ENCODE results near the gene ANKHD1. TPM values are rescaled to one million over a fixed set of nuclear protein-coding genes. Genes with fewer than 3 reads are reported as not detected.
A peak's percentile ranks its signal among the peaks of the same experiment; 100 is the strongest.

Gene ANKHD1
- total RNA-seq, 1 donor from 2014 or later, result 129 TPM

- Mint-ChIP-seq H3K9me3 (no peaks in the 10 kb centered on the region), H3K4me3 (peak overlapping the region; percentile 75)
- DNase-seq (ENCODE audit: extremely low spot score, unreplicated experiment), result no peak
Observed at GRCh38 chr5:140549237-140550144, 147.9 kb downstream of the ANKHD1 start.

DNA sequence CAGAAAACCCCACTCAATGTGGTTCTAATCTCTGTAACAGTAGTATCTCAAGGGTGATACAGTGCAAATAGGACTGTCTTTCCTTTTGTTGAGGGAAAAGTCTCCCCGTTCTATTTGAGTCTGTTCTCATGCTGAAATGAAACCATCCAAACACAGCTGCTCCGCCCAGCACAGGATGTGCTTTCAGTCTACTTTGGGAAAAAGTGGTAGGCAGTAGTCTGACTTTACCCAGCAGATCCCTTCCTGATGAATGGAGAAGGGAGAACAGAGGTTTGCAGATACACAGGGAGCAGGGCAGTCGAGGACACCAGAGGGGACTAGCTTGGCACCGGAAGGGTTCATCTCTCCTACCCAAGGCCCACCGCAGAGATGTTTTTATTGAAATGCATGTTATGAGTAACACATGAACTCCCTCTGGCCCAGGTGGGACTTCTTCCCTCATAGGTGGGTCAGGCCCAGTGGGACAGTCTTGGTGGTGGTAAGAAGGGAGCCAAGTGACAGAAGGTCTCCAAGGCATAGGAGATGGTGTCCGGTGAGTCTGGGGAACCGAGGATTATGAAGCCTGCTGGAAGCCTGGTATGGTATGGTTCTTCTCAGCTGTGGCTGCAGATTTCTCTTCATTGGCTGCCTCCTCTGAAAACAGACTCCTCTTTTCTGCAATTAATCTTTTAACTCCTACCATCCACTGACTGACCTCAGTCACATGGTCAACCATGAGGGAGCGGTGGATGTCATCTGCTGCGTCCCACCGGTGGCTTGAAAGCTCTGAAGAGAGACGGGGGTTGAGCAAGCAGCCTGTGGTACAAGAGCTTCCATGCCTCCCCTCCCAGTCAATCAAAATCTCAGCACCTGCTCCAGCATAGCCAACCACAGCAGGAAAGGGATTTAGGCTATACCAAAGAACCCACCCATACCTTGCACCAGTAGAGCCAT is 148.8 kb downstream of the ANKHD1 start:
- H3K4me1 Mint-ChIP-seq (ENCODE audit: unreplicated experiment), result peaks cover 24% of the 10 kb centered on the region
- DNase-seq (ENCODE audit: extremely low spot score, unreplicated experiment), result no peak
- peaks cover 10% of the 10 kb centered on the region for H3K36me3 Mint-ChIP-seq
- TF ChIP-seq, protein P1, sequence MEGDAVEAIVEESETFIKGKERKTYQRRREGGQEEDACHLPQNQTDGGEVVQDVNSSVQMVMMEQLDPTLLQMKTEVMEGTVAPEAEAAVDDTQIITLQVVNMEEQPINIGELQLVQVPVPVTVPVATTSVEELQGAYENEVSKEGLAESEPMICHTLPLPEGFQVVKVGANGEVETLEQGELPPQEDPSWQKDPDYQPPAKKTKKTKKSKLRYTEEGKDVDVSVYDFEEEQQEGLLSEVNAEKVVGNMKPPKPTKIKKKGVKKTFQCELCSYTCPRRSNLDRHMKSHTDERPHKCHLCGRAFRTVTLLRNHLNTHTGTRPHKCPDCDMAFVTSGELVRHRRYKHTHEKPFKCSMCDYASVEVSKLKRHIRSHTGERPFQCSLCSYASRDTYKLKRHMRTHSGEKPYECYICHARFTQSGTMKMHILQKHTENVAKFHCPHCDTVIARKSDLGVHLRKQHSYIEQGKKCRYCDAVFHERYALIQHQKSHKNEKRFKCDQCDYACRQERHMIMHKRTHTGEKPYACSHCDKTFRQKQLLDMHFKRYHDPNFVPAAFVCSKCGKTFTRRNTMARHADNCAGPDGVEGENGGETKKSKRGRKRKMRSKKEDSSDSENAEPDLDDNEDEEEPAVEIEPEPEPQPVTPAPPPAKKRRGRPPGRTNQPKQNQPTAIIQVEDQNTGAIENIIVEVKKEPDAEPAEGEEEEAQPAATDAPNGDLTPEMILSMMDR (conservative IDR thresholded peaks at IDR 0.05), result no peak
- no peaks in the 10 kb centered on the region for H3K9me3 Mint-ChIP-seq
- H3K4me3 Mint-ChIP-seq, result no peak overlapping the region
- H3K27me3 Mint-ChIP-seq, result no peaks in the 10 kb centered on the region
- peak overlapping the region; percentile 86 for H3K27ac Mint-ChIP-seq

More at GRCh38 chr5:140549237-140550144, 147.9 kb downstream of the ANKHD1 start:
- peak overlapping the region; percentile 86 for H3K27ac Mint-ChIP-seq
- H3K36me3 Mint-ChIP-seq, result peaks cover 11% of the 10 kb centered on the region
- no peaks in the 10 kb centered on the region for H3K27me3 Mint-ChIP-seq
- TF ChIP-seq, protein P1 (conservative IDR thresholded peaks at IDR 0.05), result no peak
- H3K4me1 Mint-ChIP-seq (ENCODE audit: unreplicated experiment), result peaks cover 20% of the 10 kb centered on the region

DNA sequence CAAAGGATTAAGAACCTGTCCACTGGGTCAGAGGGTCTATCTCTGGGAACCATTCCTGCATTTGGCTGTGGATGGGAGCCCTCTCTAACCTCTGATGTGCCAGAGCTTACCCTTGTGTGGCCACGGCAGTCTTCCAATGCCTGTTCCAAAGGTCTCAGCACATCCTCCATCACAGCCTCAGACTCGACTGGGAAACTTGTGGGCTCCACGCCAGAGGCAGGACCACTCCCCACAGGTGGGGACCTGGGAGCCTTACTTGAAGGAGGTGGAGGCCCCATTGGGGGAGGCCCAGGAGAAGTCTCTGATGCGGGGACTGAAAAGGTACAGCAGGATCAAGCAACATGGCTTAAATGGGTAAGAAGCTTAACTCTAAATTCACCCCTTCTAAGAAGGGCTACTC is 150.2 kb downstream of the ANKHD1 start:
- H3K27me3 Mint-ChIP-seq, result no peaks in the 10 kb centered on the region
- no peaks in the 10 kb centered on the region for H3K9me3 Mint-ChIP-seq
- no peak for DNase-seq (ENCODE audit: extremely low spot score, unreplicated experiment)
- TF ChIP-seq, protein P1 (conservative IDR thresholded peaks at IDR 0.05), result no peak
- no peak overlapping the region for H3K27ac Mint-ChIP-seq
- peaks cover 18% of the 10 kb centered on the region for H3K36me3 Mint-ChIP-seq
- H3K4me3 Mint-ChIP-seq, result no peak overlapping the region
- H3K4me1 Mint-ChIP-seq (ENCODE audit: unreplicated experiment), result peaks cover 37% of the 10 kb centered on the region

DNA sequence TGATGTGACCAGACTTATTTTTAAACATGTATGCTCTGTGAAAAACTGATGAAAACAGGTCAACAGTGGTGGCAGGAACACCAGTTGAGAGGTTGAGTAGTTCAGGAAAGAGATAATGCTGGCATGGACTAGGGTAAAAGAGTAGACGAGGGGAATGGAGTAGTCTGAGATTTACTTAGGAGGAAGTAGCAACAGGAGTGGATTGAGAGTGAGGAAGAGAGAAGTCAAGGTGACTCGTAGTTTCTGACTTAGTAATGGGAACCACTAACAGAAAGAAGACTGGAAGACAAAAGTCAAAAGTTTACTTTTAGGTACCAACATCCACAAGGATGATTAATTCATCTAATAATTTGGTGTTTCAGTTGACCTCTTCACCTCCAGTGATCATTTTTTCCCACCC is 152.0 kb downstream of the ANKHD1 start:
- no peak for DNase-seq (ENCODE audit: extremely low spot score, unreplicated experiment)
- peak overlapping the region; percentile 29 for H3K27ac Mint-ChIP-seq
- H3K9me3 Mint-ChIP-seq, result no peaks in the 10 kb centered on the region
- H3K36me3 Mint-ChIP-seq, result peaks cover 18% of the 10 kb centered on the region
- no peak overlapping the region for H3K4me3 Mint-ChIP-seq
- TF ChIP-seq, protein P1 (conservative IDR thresholded peaks at IDR 0.05), result no peak
- peaks cover 38% of the 10 kb centered on the region for H3K4me1 Mint-ChIP-seq (ENCODE audit: unreplicated experiment)
- H3K27me3 Mint-ChIP-seq, result no peaks in the 10 kb centered on the region

GRCh38 chr5:140554454-140554853 is 152.8 kb downstream of the ANKHD1 start:
- peak overlapping the region; percentile 0 for H3K4me3 Mint-ChIP-seq
- DNase-seq (ENCODE audit: extremely low spot score, unreplicated experiment), result no peak
- peak overlapping the region; percentile 1 for H3K27ac Mint-ChIP-seq
- H3K36me3 Mint-ChIP-seq, result peaks cover 23% of the 10 kb centered on the region
- H3K9me3 Mint-ChIP-seq, result no peaks in the 10 kb centered on the region
- TF ChIP-seq, protein P1 (conservative IDR thresholded peaks at IDR 0.05), result no peak
- H3K4me1 Mint-ChIP-seq (ENCODE audit: unreplicated experiment), result peaks cover 30% of the 10 kb centered on the region
- no peaks in the 10 kb centered on the region for H3K27me3 Mint-ChIP-seq

Measured in type B pancreatic cell (in vitro differentiated cells).